ENCODE measurements around the gene PXDN. TPM values are rescaled to one million over a fixed set of nuclear protein-coding genes. Genes with fewer than 3 reads are reported as not detected.

Gene PXDN
- total and polyA plus RNA-seq, 2 of the 13 experiments (the other 11 are each of a cell fraction or from before 2014, with no cell fraction given): not detected

DNA sequence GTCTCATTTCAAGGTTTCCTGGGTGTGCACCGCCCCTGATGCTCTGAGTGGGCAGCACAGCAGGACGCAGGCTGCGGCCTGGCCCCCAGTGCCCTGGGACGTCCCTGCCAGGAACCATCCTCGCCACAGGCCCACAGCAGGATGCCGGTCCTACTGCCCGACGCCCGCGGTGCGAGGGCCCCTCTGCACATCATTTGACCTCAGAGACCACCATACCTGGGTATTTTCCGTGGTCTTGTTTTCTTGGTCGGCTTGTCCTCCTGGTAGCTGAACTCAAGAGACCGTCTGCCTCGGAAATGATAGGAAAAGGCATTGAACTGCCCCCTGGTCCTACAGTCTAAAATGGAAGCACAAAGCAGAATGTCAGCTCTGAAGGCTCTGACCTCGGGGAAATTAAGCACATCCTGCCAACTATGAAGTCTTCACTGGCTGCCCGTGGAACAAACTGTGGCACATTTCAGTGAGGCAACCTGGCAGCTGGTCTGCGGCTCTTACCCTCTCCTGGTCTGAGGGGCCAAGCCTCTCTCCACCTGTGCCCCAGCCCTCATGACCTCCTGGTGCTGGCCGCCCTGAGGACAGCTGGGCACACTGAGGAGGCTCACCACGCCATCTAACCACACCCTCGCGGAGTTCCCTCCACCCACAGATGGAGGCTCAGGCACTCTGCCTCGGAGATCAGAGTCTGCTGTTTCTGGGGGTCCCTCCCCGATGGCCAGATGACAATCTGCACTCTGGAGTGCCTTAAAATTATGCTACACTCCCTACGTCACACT, 105.0 kb downstream of the PXDN start:
- intact Hi-C loops (cut with micrococcal nuclease; ENCODE audit: unreplicated experiment) (no loop called here), in situ Hi-C loops (cut with HindIII; ENCODE audit: extremely low pct_ligation_motif_present, low pct_unique_long_range_greater_than_20kb) (no loop called here)
- H3K9me3 ChIP-seq (ENCODE audit: low read length): no peaks in the 10 kb centered on the region
- no peak overlapping the region for H3K27ac ChIP-seq (ENCODE audit: extremely low read length, insufficient read depth, low read length)
- FAIRE-seq (no peak), DNase-seq (ENCODE audit: low spot score) (no peak), ATAC-seq (no peak; the same call in 2 of the 3 replicates)
- no peak overlapping the region for H3K9ac ChIP-seq (ENCODE audit: insufficient read depth, low read depth, low read length)
- BruUV-seq (replicated peaks): no TSS peak
- POLR2A ChIA-PET: no interaction called here
- no peaks in the 10 kb centered on the region for H3K36me3 ChIP-seq (replicated peaks in 1 of 2; ENCODE audit: control insufficient read depth in 1 of 2, insufficient read depth in 2 of 2, low read length in 2 of 2)
- H3K4me1 ChIP-seq (ENCODE audit: insufficient read depth, low read length): no peaks in the 10 kb centered on the region
- no peak overlapping the region for H3K4me2 ChIP-seq (ENCODE audit: low read depth, low read length)
- no peak overlapping the region for H2AFZ ChIP-seq (ENCODE audit: low read length)
- H4K20me1 ChIP-seq (ENCODE audit: insufficient read depth, low read length): no peaks in the 10 kb centered on the region
- 11% methylated on average over 24 of the region's 25 CpGs for WGBS (ENCODE audit: low lambda C conversion rate)
- CTCF ChIA-PET (ENCODE audit: low intra/inter-chr PET ratio, low total read pairs): no interaction called here
- TF ChIP-seq KDM5B (CRISPR knock-in tag; IDR thresholded peaks at IDR 0.05; ENCODE audit: borderline replicate concordance): no peak
- no peaks in the 10 kb centered on the region for H3K79me2 ChIP-seq (ENCODE audit: insufficient read depth, low read length)
- peaks cover 16 to 62% of the 10 kb centered on the region in 2 experiments for H3K27me3 ChIP-seq (ENCODE audit: control insufficient read depth in 1 of 2, insufficient read depth in 2 of 2, low read length in 2 of 2)
- H3K4me3 ChIP-seq (replicated peaks in 1 of 3; ENCODE audit: insufficient read depth in 1 of 3, low read depth in 2 of 3, low read length in 3 of 3): no peak overlapping the region

DNA sequence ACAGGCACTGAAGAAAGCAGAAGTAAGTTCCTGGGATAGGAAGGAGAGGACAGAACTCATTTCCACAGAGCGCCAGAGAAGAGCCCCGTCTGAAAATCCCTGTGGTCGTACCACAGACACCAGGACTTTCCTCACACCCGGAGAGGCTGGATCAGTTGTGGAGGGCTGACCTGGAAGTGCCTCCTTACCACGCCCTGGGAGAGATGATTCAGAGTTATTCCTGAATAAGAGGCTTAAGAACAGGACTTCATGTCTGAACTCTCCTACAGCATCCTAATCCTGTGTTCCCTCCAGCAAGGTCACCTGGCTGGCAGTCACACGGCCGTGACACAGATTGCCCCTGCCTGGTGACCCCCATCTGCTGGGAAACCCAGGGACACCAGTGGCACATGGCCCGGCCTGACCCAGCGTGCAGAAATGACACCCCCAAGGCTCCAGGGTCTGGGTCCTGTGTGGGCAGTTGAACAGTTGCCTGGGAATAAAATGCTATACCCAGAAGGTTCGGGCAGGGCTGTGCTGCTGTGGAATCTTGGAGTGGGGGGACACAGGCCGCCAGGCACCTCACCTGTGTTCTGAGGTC, 105.9 kb downstream of the PXDN start:
- CTCF ChIA-PET (ENCODE audit: low intra/inter-chr PET ratio, low total read pairs): no interaction called here

More for the DNA sequence above, 105.9 kb downstream of the PXDN start:
- peaks cover 19 to 68% of the 10 kb centered on the region in 2 experiments for H3K27me3 ChIP-seq (ENCODE audit: control insufficient read depth in 1 of 2, insufficient read depth in 2 of 2, low read length in 2 of 2)
- DNase-seq (ENCODE audit: low spot score): no peak
- no peaks in the 10 kb centered on the region for H3K79me2 ChIP-seq (ENCODE audit: insufficient read depth, low read length)
- no peak overlapping the region for H3K9ac ChIP-seq (ENCODE audit: insufficient read depth, low read depth, low read length)
- 0% methylated on average over 9 of the region's 11 CpGs for WGBS (ENCODE audit: low lambda C conversion rate)
- no peak overlapping the region for H3K27ac ChIP-seq (ENCODE audit: extremely low read length, insufficient read depth, low read length)
- H4K20me1 ChIP-seq (ENCODE audit: insufficient read depth, low read length): no peaks in the 10 kb centered on the region
- POLR2A ChIA-PET: no interaction called here
- no peak for FAIRE-seq
- no peak overlapping the region for H3K4me3 ChIP-seq (replicated peaks in 1 of 3; ENCODE audit: insufficient read depth in 1 of 3, low read depth in 2 of 3, low read length in 3 of 3)
- no TSS peak for BruUV-seq (replicated peaks)
- no peak overlapping the region for H3K4me2 ChIP-seq (ENCODE audit: low read depth, low read length)
- H3K9me3 ChIP-seq (ENCODE audit: low read length): no peaks in the 10 kb centered on the region
- in situ Hi-C loops (cut with HindIII; ENCODE audit: extremely low pct_ligation_motif_present, low pct_unique_long_range_greater_than_20kb): no loop called here
- intact Hi-C loops (cut with micrococcal nuclease; ENCODE audit: unreplicated experiment): no loop called here
- no peaks in the 10 kb centered on the region for H3K4me1 ChIP-seq (ENCODE audit: insufficient read depth, low read length)
- ATAC-seq: no peak
- no peak overlapping the region for H2AFZ ChIP-seq (ENCODE audit: low read length)
- TF ChIP-seq DMAP1 (CRISPR knock-in tag; IDR thresholded peaks at IDR 0.05): no peak
- TF ChIP-seq ZNF740 (CRISPR knock-in tag; IDR thresholded peaks at IDR 0.05): no peak
- 0 out of 2 replicates have a peak, but pooled peaks have one; percentile 16 for TF ChIP-seq MNT (IDR thresholded peaks at IDR 0.05)
- H3K36me3 ChIP-seq (replicated peaks in 1 of 2; ENCODE audit: control insufficient read depth in 1 of 2, insufficient read depth in 2 of 2, low read length in 2 of 2): no peaks in the 10 kb centered on the region
